ENCODE measurements around the gene SEMA4A. TPM values are rescaled to one million over a fixed set of nuclear protein-coding genes. Genes with fewer than 3 reads are reported as not detected.
"Not testable (repeated sequence)": the region's sequence is repeated elsewhere in the genome, so short reads cannot be mapped to it uniquely, and the experiment has no call there.

The SEMA4A gene
- total and polyA plus RNA-seq, 4 donors = 1.1 to 3.5 (median 1.7) TPM

GRCh38 chr1:156180471-156180870, 27.1 kb downstream of the SEMA4A start:
- 97% methylated on average over 3 of the region's 3 CpGs for WGBS
- TF ChIP-seq JUND (IDR thresholded peaks at IDR 0.05) (no peak), FOXA1 (IDR thresholded peaks at IDR 0.05) (no peak), CTCF (IDR thresholded peaks at IDR 0.05; ENCODE audit: low read depth, low read length, missing input control) (no peak), FOXA2 (IDR thresholded peaks at IDR 0.05) (no peak), HNF4G (IDR thresholded peaks at IDR 0.05) (no peak), YY1 (IDR thresholded peaks at IDR 0.05) (no peak), SP1 (IDR thresholded peaks at IDR 0.05) (no peak), EGR1 (IDR thresholded peaks at IDR 0.05; ENCODE audit: low read depth in 2 of 2) (no peak)
- H3K4me3 ChIP-seq (ENCODE audit: low read depth in 1 of 3, low read length in 3 of 3) = no peak overlapping the region
- no peak overlapping the region for H3K27ac ChIP-seq (ENCODE audit: low read depth in 1 of 2, low read length in 2 of 2)
- no peaks in the 10 kb centered on the region for H3K27me3 ChIP-seq (ENCODE audit: control insufficient read depth in 4 of 4, insufficient read depth in 4 of 4, low read length in 3 of 4)
- no peak for DNase-seq (ENCODE audit: low spot score)
- no peaks in the 10 kb centered on the region for H3K36me3 ChIP-seq (ENCODE audit: control insufficient read depth in 4 of 4, insufficient read depth in 3 of 4, low read depth in 1 of 4, low read length in 3 of 4)
- H3K9me3 ChIP-seq (ENCODE audit: control insufficient read depth in 4 of 4, low read length in 3 of 4) = no peaks in the 10 kb centered on the region
- no peak overlapping the region for H3K9ac ChIP-seq (ENCODE audit: low read depth in 1 of 2, low read length in 2 of 2)
- H3K4me1 ChIP-seq (ENCODE audit: control insufficient read depth in 4 of 4, insufficient read depth in 4 of 4, low read length in 3 of 4) = peaks cover 0 to 13% (median 9%) of the 10 kb centered on the region in 4 donors

- not testable (repeated sequence) for H3K27ac ChIP-seq (ENCODE audit: low read depth in 1 of 2, low read length in 2 of 2)
Measured at GRCh38 chr1:156181391-156181924, 28.1 kb downstream of the SEMA4A start.

GRCh38 chr1:156182010-156182779, 28.8 kb downstream of the SEMA4A start:
- peaks cover 0 to 13% (median 9%) of the 10 kb centered on the region in 4 donors for H3K4me1 ChIP-seq (ENCODE audit: control insufficient read depth in 4 of 4, insufficient read depth in 4 of 4, low read length in 3 of 4)
- not testable (repeated sequence) for H3K27ac ChIP-seq (ENCODE audit: low read depth in 1 of 2, low read length in 2 of 2); H3K36me3 ChIP-seq (ENCODE audit: control insufficient read depth in 4 of 4, insufficient read depth in 3 of 4, low read depth in 1 of 4, low read length in 3 of 4); DNase-seq (ENCODE audit: low spot score); H3K9ac ChIP-seq (ENCODE audit: low read depth in 1 of 2, low read length in 2 of 2); H3K4me3 ChIP-seq (ENCODE audit: low read depth in 1 of 3, low read length in 3 of 3); H3K9me3 ChIP-seq (ENCODE audit: control insufficient read depth in 4 of 4, low read length in 3 of 4); H3K27me3 ChIP-seq (ENCODE audit: control insufficient read depth in 4 of 4, insufficient read depth in 4 of 4, low read length in 3 of 4)
- 68% methylated on average over 12 of the region's 12 CpGs for WGBS

More at GRCh38 chr1:156181391-156181924, 28.1 kb downstream of the SEMA4A start:
- not testable (repeated sequence) for H3K36me3 ChIP-seq (ENCODE audit: control insufficient read depth in 4 of 4, insufficient read depth in 3 of 4, low read depth in 1 of 4, low read length in 3 of 4); H3K4me3 ChIP-seq (ENCODE audit: low read depth in 1 of 3, low read length in 3 of 3); H3K9ac ChIP-seq (ENCODE audit: low read depth in 1 of 2, low read length in 2 of 2); DNase-seq (ENCODE audit: low spot score); H3K9me3 ChIP-seq (ENCODE audit: control insufficient read depth in 4 of 4, low read length in 3 of 4); H3K27me3 ChIP-seq (ENCODE audit: control insufficient read depth in 4 of 4, insufficient read depth in 4 of 4, low read length in 3 of 4)
- peaks cover 0 to 13% (median 9%) of the 10 kb centered on the region in 4 donors for H3K4me1 ChIP-seq (ENCODE audit: control insufficient read depth in 4 of 4, insufficient read depth in 4 of 4, low read length in 3 of 4)
- WGBS = 60% methylated on average over 8 of the region's 8 CpGs

- not testable (repeated sequence) for H3K36me3 ChIP-seq (ENCODE audit: control insufficient read depth in 4 of 4, insufficient read depth in 3 of 4, low read depth in 1 of 4, low read length in 3 of 4); H3K27me3 ChIP-seq (ENCODE audit: control insufficient read depth in 4 of 4, insufficient read depth in 4 of 4, low read length in 3 of 4); H3K9ac ChIP-seq (ENCODE audit: low read depth in 1 of 2, low read length in 2 of 2); H3K4me3 ChIP-seq (ENCODE audit: low read depth in 1 of 3, low read length in 3 of 3); DNase-seq (ENCODE audit: low spot score); H3K27ac ChIP-seq (ENCODE audit: low read depth in 1 of 2, low read length in 2 of 2); H3K9me3 ChIP-seq (ENCODE audit: control insufficient read depth in 4 of 4, low read length in 3 of 4)
- TF ChIP-seq ATF3 (IDR thresholded peaks at IDR 0.05) = peak; percentile 48
- H3K4me1 ChIP-seq (ENCODE audit: control insufficient read depth in 4 of 4, insufficient read depth in 4 of 4, low read length in 3 of 4) = peaks cover 0 to 13% (median 9%) of the 10 kb centered on the region in 4 donors
- 81% methylated on average over 2 of the region's 2 CpGs for WGBS
Measured at GRCh38 chr1:156186347-156187177, 33.2 kb downstream of the SEMA4A start.
